ENCODE results near the gene LRP1. TPM values are rescaled to one million over a fixed set of nuclear protein-coding genes. Genes with fewer than 3 reads are reported as not detected.

Gene LRP1
- total and polyA plus RNA-seq, 2 of the 13 experiments (the other 11 are each of a cell fraction or from before 2014, with no cell fraction given) = 14.7 to 30.8 TPM

- TF ChIP-seq ZMAT3 (CRISPR knock-in tag; conservative IDR thresholded peaks at IDR 0.05) (peak; percentile 43; the same call in 1 of the 2 replicates), ELF4 (CRISPR knock-in tag; IDR thresholded peaks at IDR 0.05; ENCODE audit: borderline replicate concordance) (0 out of 2 replicates have a peak, but pooled peaks have one; percentile 23), HMGA1 (CRISPR knock-in tag; conservative IDR thresholded peaks at IDR 0.05) (no peak), ZNF331 (CRISPR knock-in tag; IDR thresholded peaks at IDR 0.05) (peak; percentile 55), ZBTB43 (CRISPR knock-in tag; conservative IDR thresholded peaks at IDR 0.05) (peak; percentile 38; the same call in 1 of the 2 replicates), ZNF775 (CRISPR knock-in tag; IDR thresholded peaks at IDR 0.05; ENCODE audit: borderline replicate concordance) (no peak), SETDB1 (CRISPR knock-in tag; IDR thresholded peaks at IDR 0.05; ENCODE audit: borderline replicate concordance) (no peak), ZNF326 (CRISPR knock-in tag; IDR thresholded peaks at IDR 0.05; ENCODE audit: borderline replicate concordance) (0 out of 2 replicates have a peak, but pooled peaks have one; percentile 48), ZNF430 (CRISPR knock-in tag; IDR thresholded peaks at IDR 0.05) (peak; percentile 46; the same call in 1 of the 2 replicates), ZNF546 (CRISPR knock-in tag; conservative IDR thresholded peaks at IDR 0.05) (no peak), HNF4A (CRISPR knock-in tag; IDR thresholded peaks at IDR 0.05) (peak; percentile 94), BORCS8-MEF2B (CRISPR knock-in tag; IDR thresholded peaks at IDR 0.05) (peak; percentile 14), ZEB1 (IDR thresholded peaks at IDR 0.05; ENCODE audit: insufficient replicate concordance, low read depth) (no peak), TP53 (CRISPR knock-in tag; conservative IDR thresholded peaks at IDR 0.05) (no peak), ATRX (CRISPR knock-in tag; IDR thresholded peaks at IDR 0.05; ENCODE audit: borderline replicate concordance) (no peak), PHF5A (CRISPR knock-in tag; IDR thresholded peaks at IDR 0.05; ENCODE audit: low read depth, unreplicated experiment) (no peak), ATF3 (CRISPR knock-in tag; IDR thresholded peaks at IDR 0.05) (peak; percentile 95), ZMYM4 (CRISPR knock-in tag; IDR thresholded peaks at IDR 0.05) (peak; percentile 76), MYNN (CRISPR knock-in tag; IDR thresholded peaks at IDR 0.05; ENCODE audit: low read depth) (no peak), ZNF234 (CRISPR knock-in tag; conservative IDR thresholded peaks at IDR 0.05) (no peak), ZNF749 (CRISPR knock-in tag; IDR thresholded peaks at IDR 0.05; ENCODE audit: borderline replicate concordance) (no peak)
Measured at GRCh38 chr12:57101892-57102695, 26.2 kb upstream of the LRP1 start (continued).

Data from HepG2 (cell line).